8988T (cell line): ENCODE measurements around the gene LIN28B.
"Not testable (repeated sequence)": the region's sequence is repeated elsewhere in the genome, so short reads cannot be mapped to it uniquely, and the experiment has no call there.

ENCODE experiments used
- DNase-seq: peaks from one replicate; pipeline ENCODE4 v3.0.0; 2011

The LIN28B gene

GRCh38 chr6:104957301-104958177, 632 bp downstream of the LIN28B start:
- DNase-seq = no peak

GRCh38 chr6:104958178-104959025, 1.5 kb downstream of the LIN28B start:
- no peak for DNase-seq

- no peak for DNase-seq
Measured at GRCh38 chr6:104959026-104959858, 2.3 kb downstream of the LIN28B start.

GRCh38 chr6:104969108-104969507, 12.2 kb downstream of the LIN28B start:
- no peak for DNase-seq

- DNase-seq = no peak
Measured at GRCh38 chr6:104969785-104970581, 13.1 kb downstream of the LIN28B start.

GRCh38 chr6:104973404-104973803, 16.5 kb downstream of the LIN28B start:
- no peak for DNase-seq

- no peak for DNase-seq
Measured at GRCh38 chr6:104983296-104983695, 26.4 kb downstream of the LIN28B start.

GRCh38 chr6:104983776-104984175, 26.9 kb downstream of the LIN28B start:
- no peak for DNase-seq

- no peak for DNase-seq
Measured at GRCh38 chr6:104984831-104985230, 27.9 kb downstream of the LIN28B start.

GRCh38 chr6:104985875-104986274, 29.0 kb downstream of the LIN28B start:
- not testable (repeated sequence) for DNase-seq

GRCh38 chr6:104986625-104987024, 29.7 kb downstream of the LIN28B start:
- DNase-seq = no peak

- DNase-seq = no peak
Measured at GRCh38 chr6:104987218-104987617, 30.3 kb downstream of the LIN28B start.

- DNase-seq = no peak
Measured at GRCh38 chr6:104990085-104990484, 33.2 kb downstream of the LIN28B start.

- not testable (repeated sequence) for DNase-seq
Measured at GRCh38 chr6:104991062-104991461, 34.2 kb downstream of the LIN28B start.

- not testable (repeated sequence) for DNase-seq
Measured at GRCh38 chr6:104993576-104993975, 36.7 kb downstream of the LIN28B start.

- no peak for DNase-seq
Measured at GRCh38 chr6:104995989-104996617, 39.2 kb downstream of the LIN28B start.

- DNase-seq = no peak
Measured at GRCh38 chr6:105001063-105001462, 44.2 kb downstream of the LIN28B start.

- no peak for DNase-seq
Measured at GRCh38 chr6:105001906-105002305, 45.0 kb downstream of the LIN28B start.

- no peak for DNase-seq
Measured at GRCh38 chr6:105005451-105005850, 48.5 kb downstream of the LIN28B start.

- DNase-seq = not testable (repeated sequence)
Measured at GRCh38 chr6:105013459-105013858, 56.6 kb downstream of the LIN28B start.

GRCh38 chr6:105014448-105014847, 57.5 kb downstream of the LIN28B start:
- no peak for DNase-seq

GRCh38 chr6:105014954-105015353, 58.0 kb downstream of the LIN28B start:
- DNase-seq = no peak
